Thyroid gland (tissue), 4 donors: ENCODE results near the gene SLC10A7. TPM values are rescaled to one million over a fixed set of nuclear protein-coding genes. Genes with fewer than 3 reads are reported as not detected.

Experiments
- DNase-seq, 2 donors: peaks; one replicate each; pipeline ENCODE4 v3.0.0-alpha.2; 2019
- H3K27ac ChIP-seq, 3 donors: fragments of 200-600 bp; sonication (generic); 1 replicate in 2 of 3; 2 replicates in 1 of 3; pipeline ENCODE4 v1.5.1; 2016 to 2019; ENCODE audit warnings: mild to moderate bottlenecking in 1 of 3, moderate library complexity in 1 of 3
- H3K27me3 ChIP-seq: fragments of 200-600 bp; sonication (generic); one replicate; pipeline ENCODE4 v1.5.1; 2019
- H3K36me3 ChIP-seq, 2 donors: fragments of 200-600 bp; sonication (generic); one replicate each; pipeline ENCODE4 v1.5.1; 2016 to 2019
- H3K4me1 ChIP-seq, 2 donors: fragments of 200-600 bp; sonication (generic); one replicate each; pipeline ENCODE4 v1.5.1; 2017 to 2019
- H3K4me3 ChIP-seq, 3 donors: fragments of 200-600 bp; sonication (generic); replicated peaks in 1 of 3; 1 replicate in 2 of 3; 2 replicates in 1 of 3; pipeline ENCODE4 v1.5.1; 2016; ENCODE audit warnings: mild to moderate bottlenecking in 1 of 3
- H3K9me3 ChIP-seq: fragments of 200-600 bp; sonication (generic); one replicate; pipeline ENCODE4 v1.5.1; 2017
- POLR2A ChIP-seq, 2 donors: fragments of 450-650 bp; IDR thresholded peaks; one replicate each; pipeline ENCODE4 v1.6.1; 2017; ENCODE audit warnings: antibody characterized with exemption in 2 of 2, mild to moderate bottlenecking in 2 of 2, moderate library complexity in 1 of 2
- WGBS, 2 donors: methylation state at CpG; one replicate each; pipeline ENCODE4 v1.1.5; 2017; 5-methylcytosine and 5-hydroxymethylcytosine counted together
- intact Hi-C: fragments of 100-400 bp; cut with DNase I; formaldehyde crosslinking; loops from one replicate; pipeline ENCODE4 v1.15.1; 2023
- total RNA-seq, 4 donors: library from RNA; depleted of rRNA; stranded (reverse); fragments of >200 nt; gene quantifications; one replicate each; pipeline ENCODE4 v1.2.3, GENCODE V29; 2016
- TF ChIP-seq, protein P1 (sequence below), 6 experiments: fragments of 200-600 bp in 3 of 6; fragments of 450-650 bp in 3 of 6; sonication (generic) in 3 of 6; IDR thresholded peaks; one replicate each; pipeline ENCODE4 v1.5.1; 2016 to 2019; ENCODE audit warnings: antibody characterized with exemption in 6 of 6, mild to moderate bottlenecking in 2 of 6, inconsistent platforms in 1 of 6, moderate library complexity in 1 of 6

Gene SLC10A7
- total RNA-seq, 4 donors from 2014 or later = 16.7 to 29.9 (median 23.1) TPM

DNA sequence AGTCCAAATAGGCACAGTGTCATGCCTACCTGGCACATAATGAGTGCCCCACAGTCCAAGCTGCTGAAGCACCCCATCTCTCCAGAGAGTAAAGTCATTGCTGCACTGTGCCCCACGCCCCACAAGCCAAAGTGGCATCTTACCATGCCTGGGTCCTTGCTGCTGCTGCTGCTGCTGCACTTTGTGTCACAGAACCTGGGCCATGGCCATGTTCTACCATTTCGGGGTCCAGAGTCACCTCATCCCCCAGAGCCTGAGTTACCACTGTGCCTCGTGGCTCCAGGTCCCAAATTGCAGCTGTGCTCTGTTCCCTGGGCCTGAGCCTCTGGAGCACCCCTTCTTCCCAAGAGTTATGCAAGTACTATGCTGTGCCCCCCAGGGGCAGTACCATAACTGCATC lies 40.5 kb downstream of the SLC10A7 start:
- DNase-seq = no peak
- no peaks in the 10 kb centered on the region for H3K9me3 ChIP-seq
- TF ChIP-seq, protein P1, sequence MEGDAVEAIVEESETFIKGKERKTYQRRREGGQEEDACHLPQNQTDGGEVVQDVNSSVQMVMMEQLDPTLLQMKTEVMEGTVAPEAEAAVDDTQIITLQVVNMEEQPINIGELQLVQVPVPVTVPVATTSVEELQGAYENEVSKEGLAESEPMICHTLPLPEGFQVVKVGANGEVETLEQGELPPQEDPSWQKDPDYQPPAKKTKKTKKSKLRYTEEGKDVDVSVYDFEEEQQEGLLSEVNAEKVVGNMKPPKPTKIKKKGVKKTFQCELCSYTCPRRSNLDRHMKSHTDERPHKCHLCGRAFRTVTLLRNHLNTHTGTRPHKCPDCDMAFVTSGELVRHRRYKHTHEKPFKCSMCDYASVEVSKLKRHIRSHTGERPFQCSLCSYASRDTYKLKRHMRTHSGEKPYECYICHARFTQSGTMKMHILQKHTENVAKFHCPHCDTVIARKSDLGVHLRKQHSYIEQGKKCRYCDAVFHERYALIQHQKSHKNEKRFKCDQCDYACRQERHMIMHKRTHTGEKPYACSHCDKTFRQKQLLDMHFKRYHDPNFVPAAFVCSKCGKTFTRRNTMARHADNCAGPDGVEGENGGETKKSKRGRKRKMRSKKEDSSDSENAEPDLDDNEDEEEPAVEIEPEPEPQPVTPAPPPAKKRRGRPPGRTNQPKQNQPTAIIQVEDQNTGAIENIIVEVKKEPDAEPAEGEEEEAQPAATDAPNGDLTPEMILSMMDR (IDR thresholded peaks at IDR 0.05) = no peak
- no peak for TF ChIP-seq POLR2A (IDR thresholded peaks at IDR 0.05)
- intact Hi-C loops = no loop called here
- H3K36me3 ChIP-seq = no peaks in the 10 kb centered on the region
- 100% methylated on average over 1 to 2 of the region's 3 CpGs for WGBS, 2 donors
- H3K27ac ChIP-seq = no peak overlapping the region
- no peaks in the 10 kb centered on the region for H3K27me3 ChIP-seq
- peaks cover 0 to 7% of the 10 kb centered on the region in 2 donors for H3K4me1 ChIP-seq
- H3K4me3 ChIP-seq = no peak overlapping the region

DNA sequence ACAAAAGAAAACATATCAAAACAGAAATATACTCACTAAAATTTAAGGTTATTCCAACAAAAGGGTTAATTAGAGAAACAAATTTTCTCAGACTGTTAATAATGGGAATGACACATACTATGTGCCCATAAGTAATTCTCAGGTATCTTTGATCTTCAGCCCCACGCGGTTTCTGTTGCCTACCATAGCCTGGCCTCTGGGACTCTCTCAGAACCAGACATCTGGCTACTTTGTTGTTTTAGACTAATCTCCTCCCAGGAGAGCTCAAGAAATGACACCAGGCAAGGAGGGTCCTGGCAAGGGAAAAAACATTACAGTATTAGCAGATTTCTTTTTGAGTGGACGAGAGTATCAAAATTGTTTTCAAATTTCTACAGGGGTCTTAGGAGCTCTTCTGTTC lies 43.7 kb downstream of the SLC10A7 start:
- Histone ChIP-seq H3K27me3 (no peaks in the 10 kb centered on the region), H3K4me3 (no peak overlapping the region), H3K9me3 (no peaks in the 10 kb centered on the region), H3K4me1 (peaks cover 0 to 7% of the 10 kb centered on the region in 2 donors), H3K27ac (no peak overlapping the region), H3K36me3 (no peaks in the 10 kb centered on the region)
- TF ChIP-seq POLR2A (IDR thresholded peaks at IDR 0.05) = no peak
- TF ChIP-seq, protein P1 (IDR thresholded peaks at IDR 0.05) = no peak
- intact Hi-C loops = no loop called here
- no peak for DNase-seq
- WGBS, 2 donors = 49 to 54% methylated on average over 3 of the region's 3 CpGs

DNA sequence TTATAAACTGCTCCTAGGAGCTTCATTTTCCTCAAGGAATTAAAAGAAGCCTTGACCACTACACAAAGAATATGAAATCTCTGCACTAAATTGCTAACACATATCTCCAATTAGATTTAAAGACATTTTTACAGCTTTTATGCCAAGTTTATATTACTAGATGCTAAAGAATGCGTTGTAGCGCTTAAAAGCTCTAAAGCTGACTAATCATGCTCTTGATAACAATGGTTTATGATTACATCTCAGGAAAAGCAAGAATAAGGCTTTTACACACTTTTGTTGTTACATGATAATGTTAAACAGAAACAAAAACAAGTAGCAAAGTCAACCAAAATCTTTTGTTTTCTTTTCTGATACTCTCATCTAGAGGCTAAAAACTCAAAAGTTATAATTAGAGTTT lies 44.7 kb downstream of the SLC10A7 start:
- Histone ChIP-seq H3K4me3 (no peak overlapping the region), H3K27ac (no peak overlapping the region), H3K27me3 (no peaks in the 10 kb centered on the region), H3K4me1 (peaks cover 0 to 7% of the 10 kb centered on the region in 2 donors), H3K9me3 (no peaks in the 10 kb centered on the region), H3K36me3 (no peaks in the 10 kb centered on the region)
- WGBS, 2 donors = 80 to 82% methylated on average over 2 of the region's 2 CpGs
- no peak for DNase-seq
- TF ChIP-seq, protein P1 (IDR thresholded peaks at IDR 0.05) = no peak
- no peak for TF ChIP-seq POLR2A (IDR thresholded peaks at IDR 0.05)
- intact Hi-C loops = no loop called here

DNA sequence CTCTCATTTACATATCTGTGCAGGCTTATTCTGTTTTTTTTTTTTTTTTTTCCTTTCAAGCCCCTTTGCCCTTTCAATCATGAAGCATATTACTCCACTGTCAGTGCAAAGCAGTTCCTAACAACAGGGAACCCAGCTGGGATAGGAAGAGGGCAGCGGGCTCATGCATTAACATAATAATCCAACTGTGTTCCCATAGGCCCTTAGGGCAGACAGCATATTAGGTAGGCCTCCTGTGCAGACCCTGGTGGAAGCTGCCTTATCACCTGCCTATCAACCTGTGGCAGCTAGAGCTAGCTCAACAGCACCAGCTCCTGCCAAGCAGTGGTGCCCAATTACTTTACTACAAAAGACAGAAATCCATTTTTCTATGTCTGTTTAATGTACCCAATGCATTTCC lies 49.3 kb downstream of the SLC10A7 start:
- TF ChIP-seq, protein P1 (IDR thresholded peaks at IDR 0.05) = no peak
- TF ChIP-seq POLR2A (IDR thresholded peaks at IDR 0.05) = no peak
- Histone ChIP-seq H3K9me3 (no peaks in the 10 kb centered on the region), H3K27me3 (no peaks in the 10 kb centered on the region), H3K27ac (no peak overlapping the region), H3K4me3 (no peak overlapping the region), H3K4me1 (peaks cover 0 to 6% of the 10 kb centered on the region in 2 donors), H3K36me3 (no peaks in the 10 kb centered on the region)
- no peak for DNase-seq
- intact Hi-C loops = no loop called here
- 96 to 100% methylated on average over 1 of the region's 1 CpG for WGBS, 2 donors

DNA sequence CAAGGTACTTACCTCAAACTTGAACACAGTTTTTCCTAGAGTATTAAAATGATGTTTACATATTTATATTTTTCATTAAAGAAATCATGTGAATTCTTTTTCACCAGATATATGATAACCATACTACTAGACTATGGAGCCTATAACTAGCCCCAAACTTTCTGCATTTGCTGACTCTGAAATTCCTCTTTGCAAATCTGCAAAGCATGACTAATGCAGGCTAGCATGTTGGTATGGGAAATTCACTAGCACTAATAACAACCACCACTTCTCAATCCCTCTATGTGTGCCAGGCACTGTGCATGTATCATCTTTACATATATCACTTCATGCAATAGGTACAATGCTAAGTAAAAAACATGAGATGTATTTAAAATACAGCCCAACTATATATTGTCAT lies 51.1 kb downstream of the SLC10A7 start:
- no peak overlapping the region for H3K27ac ChIP-seq
- TF ChIP-seq, protein P1 (IDR thresholded peaks at IDR 0.05) = no peak
- TF ChIP-seq POLR2A (IDR thresholded peaks at IDR 0.05) = no peak
- no peak overlapping the region for H3K4me3 ChIP-seq
- no peaks in the 10 kb centered on the region for H3K27me3 ChIP-seq
- intact Hi-C loops = no loop called here
- H3K4me1 ChIP-seq = no peaks in the 10 kb centered on the region
- no peaks in the 10 kb centered on the region for H3K9me3 ChIP-seq
- H3K36me3 ChIP-seq = no peaks in the 10 kb centered on the region
- DNase-seq = no peak
